NCI-H187 treated with DMSO at 0.1 percent for 48 hours (cell line): ENCODE data around the gene BIN2.

ENCODE experiments used
- DNase-seq: peaks from one replicate; lab custom pipeline; 2025; lab: John Stamatoyannopoulos, UW

The BIN2 gene

DNA sequence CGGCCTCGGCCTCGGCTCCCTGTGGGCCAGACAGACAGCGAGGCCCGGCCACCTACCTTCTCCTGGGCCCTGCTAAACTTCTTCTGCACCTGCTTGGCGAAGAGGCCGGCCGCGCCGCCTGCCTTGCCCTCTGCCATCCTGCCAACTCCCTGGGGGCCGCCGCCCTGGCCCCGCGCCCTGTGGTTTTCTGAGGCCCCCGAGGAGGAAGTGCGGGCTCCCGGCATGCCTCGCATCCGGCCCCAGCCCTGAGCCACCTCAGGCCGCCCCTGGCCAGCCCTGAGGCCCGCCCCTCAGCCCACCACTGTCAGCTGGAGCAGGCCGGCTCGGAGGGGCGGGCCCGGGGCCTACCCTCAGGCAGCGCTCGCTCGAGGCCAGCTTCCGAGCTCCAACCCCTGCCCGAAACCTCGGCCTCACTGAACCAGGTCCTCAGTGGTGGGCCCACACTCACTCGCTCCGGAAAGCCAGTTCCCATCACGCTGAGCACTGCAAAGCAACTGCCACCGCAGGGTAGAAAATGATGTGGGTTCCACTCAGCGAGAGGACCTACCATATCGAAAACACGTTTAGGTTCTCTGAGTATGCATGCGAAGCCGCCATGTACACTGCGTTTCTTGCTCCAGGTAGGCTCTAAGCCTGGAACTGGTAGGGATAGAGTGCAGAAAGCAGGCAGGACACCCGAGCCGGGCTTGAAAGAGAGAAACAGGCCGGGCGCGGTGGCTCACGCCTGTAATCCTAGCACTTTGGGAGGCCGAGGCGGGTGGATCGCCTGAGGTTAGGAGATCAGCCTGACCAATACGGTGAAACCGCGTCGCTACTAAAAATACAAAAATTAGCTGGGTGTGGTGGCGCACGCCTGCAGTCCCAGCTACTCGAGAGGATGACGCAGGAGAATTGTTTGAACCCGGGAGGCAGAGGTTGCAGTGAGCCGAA, at the start of gene BIN2:
Gene BIN2, minus strand, starts transcription at position 209 of the 930 bp plus-strand sequence. Its CDS starts 72 bp downstream, at position 137.
- DNase-seq = no peak

DNA sequence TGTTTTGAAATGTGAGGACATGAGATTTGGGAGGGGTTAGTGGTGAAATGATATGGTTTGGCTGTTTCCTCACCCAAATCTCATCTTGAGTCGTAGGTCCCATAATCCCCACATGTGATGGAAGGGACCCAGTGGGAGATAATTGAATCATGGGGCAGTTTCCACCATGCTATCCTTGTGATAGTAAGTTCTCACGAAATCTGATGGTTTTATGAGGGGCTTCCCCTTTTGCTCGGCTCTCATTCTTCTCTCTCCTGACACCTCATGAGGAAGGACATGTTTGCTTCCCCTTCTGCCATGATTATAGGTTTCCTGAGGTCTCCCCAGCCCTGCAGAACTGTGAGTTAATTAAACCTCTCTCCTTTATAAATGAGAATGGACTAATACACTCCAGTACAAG, 49.2 kb upstream of the BIN2 start:
- no peak for DNase-seq

DNA sequence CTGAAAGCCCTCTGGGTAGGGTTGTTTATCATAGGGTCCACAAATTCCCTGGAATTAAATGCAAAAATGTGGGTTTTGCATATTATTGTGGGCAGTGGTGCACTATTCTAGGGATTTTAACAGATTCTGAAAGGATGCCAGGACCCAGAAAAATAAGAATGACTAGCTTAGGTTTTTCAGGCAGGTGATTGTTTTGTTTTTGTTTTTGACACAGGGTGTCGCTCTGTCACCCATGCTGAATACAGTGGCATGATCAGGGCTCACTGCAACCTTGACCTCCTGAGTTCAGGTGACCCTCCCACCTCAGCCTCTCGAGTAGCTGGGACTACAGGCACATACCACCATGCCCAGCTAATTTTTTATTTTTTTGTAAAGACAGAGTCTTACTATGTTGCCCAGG, 48.0 kb upstream of the BIN2 start:
- DNase-seq = no peak

DNA sequence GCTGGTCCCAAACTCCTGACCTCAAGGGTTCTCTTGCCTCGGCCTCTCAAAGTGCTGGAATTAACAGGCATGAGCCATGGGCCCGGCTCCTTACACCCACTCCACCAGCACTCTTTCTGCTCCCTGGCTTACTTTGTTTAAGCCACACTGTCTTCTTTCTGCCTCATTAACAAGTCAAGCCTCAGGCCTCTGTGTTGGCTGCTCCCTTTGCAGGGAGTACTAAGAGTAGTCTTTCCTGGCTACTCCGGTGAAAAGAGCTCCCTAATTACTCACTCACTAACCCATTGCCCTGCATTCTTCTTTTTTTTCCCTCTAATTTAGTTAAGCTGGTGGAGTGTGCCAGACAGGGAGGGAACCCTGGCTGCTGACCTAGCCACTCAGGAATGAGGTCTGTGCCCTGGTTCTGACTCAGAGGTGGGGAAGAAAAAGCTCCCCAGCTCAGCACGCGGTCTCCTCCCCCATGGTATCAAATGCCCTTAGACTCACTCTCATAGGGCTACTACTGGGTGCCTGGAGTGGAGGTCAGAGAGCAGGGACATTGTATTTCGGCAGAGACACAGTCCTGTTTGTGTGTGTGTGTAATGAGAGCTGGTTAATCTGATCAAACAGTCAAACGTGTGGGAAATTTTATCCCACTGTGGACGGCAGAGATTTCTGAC, 47.5 kb upstream of the BIN2 start:
- peak; percentile 83 for DNase-seq

DNA sequence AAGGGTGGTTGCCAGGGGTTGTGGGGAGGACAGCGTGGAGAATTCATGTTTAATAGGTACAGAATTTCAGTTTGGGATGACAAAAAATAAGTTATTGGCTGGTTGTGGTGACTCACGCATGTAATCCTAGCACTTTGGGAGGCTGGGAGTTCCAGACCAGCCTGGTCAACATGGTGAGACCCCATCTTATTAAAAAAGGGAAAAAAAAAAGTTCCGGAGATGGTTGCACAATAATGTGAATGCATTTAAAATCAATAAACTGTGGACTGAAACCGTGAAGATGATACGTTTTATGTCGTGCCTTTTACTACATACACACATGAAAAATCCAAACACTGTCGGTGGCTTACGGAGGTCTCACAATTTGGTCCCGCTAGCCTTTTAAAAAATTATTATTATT, 46.7 kb upstream of the BIN2 start:
- DNase-seq = no peak

DNA sequence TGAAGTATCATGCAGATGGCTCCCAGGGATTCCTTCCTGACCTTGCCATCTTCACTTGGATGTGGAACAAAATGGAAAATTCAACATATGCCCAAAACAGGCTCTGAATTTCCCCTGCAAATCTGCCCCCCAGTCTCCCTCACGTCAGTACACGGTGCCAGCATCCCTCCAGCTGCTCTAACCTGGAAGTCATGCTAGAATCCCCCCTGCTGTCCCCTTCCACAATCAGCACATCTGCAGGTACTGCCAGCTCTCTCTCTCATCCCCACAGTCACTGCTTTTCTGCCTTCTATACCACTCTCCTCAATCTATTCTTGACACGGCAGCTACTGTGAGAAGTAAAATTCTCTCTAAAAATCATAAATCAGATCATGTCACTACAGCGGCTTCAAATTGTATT, 45.6 kb upstream of the BIN2 start:
- no peak for DNase-seq

DNA sequence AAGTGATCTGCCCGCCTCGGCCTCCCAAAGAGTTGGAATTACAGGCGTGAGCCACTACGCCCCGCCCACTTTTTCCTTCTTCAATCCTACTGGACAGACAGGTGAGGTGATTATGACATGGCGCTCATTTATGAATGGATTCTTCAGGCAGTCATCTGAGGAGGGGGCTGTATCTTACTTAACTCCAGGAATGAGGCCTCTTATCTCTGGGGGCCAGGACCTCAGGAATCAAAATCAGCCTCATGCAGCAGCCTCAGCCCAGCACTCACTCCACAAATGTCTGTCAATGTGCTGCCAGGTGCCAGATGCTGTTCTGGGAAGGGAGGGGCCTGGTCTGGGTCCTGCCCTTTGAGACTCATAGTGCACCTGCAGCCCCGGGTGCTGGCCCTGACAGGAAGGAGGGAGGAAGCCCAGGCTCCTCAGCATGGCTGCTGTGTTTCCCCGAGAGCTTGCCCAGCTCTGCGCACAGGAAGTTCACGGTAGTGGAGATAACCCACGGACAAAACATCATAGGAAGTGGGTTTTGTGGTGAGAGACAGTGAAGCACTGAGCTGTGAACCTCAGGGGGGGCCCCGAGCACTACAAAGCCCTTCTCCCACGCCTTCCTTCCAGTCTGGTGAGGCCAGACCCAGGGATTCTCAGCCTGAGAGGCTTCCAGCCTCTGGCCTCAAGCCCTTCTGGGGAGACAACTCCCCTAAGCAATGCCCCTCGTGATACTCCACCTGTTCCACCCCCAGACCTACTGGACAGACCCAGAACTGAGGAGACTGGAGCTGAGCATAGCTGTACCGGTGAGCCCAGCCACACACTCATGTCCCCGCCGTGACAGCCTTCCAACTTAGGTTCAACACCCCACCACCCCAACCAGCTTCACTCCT, 44.9 kb upstream of the BIN2 start:
- DNase-seq = no peak

DNA sequence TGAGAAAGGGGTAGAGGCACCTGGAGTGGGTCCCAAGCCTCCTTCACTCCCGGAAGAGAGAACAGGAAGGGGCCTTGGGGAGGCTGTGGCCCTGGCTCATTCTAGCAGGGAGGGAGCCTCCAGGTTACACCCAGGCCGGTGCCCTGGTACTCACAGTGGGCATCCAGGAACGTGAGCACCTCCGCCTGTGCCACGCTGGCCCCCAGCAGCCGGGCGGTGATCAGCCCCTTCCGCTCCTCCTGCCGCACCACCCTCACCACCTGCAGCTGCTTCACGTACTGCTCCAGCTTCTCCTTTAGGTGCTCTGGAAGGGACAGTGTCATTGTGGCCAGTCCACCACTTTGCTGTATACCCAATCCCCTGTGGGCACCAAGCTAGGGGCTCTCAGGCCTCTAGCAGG, 41.3 kb upstream of the BIN2 start:
- DNase-seq = no peak

DNA sequence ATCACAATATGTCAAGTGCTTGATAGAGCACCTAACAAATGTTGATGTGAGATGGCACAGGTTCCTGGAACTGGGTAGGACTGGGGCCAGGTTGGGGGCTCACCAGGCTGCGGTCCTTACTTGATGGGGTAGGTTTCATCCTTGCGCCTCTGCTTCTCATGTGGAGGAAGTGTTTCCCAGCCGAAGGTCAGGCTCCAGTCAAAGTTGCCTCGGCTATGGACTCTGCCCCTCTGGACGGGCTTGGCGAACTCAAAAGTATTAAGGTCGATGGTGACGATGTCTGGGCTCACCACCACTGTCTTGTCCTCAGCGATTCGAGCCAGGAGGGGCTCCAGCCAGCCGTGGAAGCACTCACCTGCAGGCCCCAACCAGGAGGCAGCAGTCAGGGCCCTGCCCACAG, 40.0 kb upstream of the BIN2 start:
- no peak for DNase-seq

DNA sequence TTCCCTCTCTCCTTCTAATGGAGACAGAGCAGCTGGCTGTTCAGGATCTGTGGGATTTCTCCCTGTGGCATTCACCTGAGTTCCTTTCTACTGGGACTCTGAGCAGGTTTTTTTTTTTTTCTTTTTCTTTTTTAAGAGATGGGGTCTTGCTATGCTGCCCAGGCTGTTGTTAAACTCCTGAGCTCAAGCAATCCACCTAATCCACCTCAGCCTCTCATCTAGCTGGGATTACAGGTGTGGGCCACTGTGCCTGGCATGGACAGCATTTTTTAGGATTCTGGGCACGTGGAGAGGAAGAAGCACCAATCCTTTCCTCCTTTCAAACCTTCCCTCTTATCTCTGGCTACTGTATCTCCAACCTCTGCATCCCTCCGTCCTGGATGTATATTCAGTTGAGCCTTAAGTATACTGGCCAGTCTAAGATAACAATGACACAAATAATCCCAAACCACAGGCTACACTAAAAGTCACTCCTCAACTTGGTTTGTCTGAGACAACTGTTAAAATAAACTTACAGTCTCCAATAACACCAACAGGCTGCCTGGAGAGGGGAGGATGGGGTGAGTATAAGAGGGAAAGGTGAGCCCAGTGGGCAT, 38.9 kb upstream of the BIN2 start:
- DNase-seq = no peak

DNA sequence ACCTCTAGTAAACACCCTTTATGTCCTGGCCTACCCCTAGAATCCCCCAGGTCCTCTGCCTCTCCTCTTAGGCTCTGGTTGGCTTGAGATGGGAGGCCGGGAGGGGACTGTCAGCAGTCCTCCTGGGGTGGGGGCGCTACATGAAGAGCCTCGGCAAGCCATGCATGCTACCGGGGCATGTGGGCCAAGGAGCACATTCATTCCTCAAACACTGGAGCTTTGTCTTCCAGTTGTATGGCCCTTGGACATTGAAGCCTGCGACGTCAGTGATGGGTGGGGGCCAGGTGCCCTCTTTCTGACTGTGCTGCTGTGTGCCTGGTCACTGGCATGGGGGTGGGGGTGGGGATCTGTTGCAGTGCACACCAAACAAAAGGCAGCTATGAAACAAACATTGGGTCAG, 38.3 kb upstream of the BIN2 start:
- no peak for DNase-seq

DNA sequence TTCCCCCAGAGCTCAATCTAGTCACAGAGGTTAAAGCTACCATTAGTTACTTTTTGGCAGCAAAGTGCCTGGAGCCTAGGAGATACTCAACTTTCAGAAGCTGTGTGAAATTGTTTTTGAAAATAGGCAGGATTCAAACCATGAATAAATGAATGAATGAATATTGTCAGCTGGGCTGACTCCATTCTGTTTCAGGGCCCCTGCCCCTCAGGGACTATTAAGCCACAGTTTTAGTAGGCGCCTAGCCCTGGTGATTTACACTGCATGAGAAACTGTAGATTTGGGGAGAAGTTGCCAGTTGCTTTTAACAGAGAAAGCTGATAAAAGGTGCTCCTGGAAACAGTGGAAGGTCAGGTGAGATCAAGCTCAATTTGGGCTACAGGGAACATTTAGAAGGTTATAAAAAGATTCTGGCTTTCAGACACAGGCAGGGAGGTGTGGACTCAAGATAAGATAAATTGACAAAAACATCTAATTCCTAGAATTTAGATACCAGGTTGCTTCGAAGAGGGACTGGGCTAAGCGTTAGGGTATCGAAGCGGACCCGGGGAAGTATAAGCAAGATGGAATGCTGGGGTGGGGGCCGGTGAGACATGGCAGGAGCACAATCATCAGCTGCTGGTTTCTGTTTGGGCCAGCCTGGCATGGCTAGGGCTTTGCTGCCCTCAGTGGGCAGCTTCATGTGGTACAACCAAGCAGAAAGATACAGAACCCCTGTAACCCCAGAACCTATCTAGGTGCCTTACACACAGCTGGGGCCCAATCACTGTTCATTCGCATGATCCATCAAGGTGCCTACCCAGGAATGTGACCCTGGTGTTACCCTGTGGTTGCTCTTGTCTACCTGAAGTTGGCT, 37.4 kb upstream of the BIN2 start:
- no peak for DNase-seq

DNA sequence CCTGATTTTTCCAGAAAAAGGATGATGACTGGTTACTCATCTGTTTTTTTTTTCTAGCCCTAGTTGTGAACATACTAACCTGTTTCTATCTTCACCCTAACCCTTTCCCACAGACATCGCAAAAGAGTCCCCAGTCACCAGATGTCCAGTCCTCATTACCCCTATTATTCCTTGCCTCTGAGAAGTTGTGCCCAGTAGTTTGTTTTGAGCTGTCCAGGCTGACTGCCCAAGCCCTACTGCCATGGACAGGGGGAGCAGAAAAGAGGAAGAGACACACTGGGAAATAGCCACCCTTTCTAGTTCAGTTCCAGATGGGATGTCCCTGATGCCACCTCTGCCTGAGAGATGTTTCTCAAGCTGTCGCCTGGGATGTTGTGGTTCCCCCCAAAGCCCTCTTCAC, 36.3 kb upstream of the BIN2 start:
- DNase-seq = no peak

DNA sequence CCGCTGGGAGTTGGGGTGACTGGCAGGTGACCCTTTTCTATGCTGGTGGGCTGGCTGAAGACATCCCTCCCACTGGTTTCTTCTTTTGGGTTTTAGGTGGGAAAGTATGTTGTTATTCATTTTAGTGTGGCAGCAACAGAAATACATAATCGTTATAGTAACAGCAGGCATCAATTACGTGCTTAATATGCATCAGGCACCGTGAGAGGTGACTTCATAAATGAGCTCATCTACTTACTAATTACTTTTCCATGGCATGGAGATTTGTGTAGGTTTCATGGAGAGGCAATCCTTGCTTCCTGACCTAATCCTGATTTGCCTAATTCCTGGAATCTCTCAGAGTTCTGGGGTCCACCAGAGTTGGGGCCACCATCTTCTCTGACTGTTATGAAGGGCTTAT, 35.9 kb upstream of the BIN2 start:
- DNase-seq = no peak

DNA sequence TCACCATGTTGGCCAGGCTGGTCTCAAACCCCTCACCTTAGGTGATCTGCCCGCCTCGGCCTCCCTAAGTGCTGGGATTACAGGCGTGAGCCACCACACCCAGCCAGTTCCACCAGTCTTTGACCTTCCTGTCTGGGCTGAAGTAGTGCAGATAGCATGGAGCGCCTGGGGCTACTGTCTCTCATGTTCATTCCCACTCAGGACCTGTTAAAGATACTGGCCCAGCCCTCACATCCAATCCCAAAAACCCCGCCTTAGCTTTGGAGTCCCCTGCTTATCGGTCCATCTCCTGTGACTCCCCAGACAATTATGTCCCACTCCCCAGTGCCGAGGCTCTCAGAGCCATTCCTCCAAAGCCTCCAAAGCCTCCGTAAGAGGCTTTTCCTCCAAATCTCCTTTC, 34.5 kb upstream of the BIN2 start:
- no peak for DNase-seq

DNA sequence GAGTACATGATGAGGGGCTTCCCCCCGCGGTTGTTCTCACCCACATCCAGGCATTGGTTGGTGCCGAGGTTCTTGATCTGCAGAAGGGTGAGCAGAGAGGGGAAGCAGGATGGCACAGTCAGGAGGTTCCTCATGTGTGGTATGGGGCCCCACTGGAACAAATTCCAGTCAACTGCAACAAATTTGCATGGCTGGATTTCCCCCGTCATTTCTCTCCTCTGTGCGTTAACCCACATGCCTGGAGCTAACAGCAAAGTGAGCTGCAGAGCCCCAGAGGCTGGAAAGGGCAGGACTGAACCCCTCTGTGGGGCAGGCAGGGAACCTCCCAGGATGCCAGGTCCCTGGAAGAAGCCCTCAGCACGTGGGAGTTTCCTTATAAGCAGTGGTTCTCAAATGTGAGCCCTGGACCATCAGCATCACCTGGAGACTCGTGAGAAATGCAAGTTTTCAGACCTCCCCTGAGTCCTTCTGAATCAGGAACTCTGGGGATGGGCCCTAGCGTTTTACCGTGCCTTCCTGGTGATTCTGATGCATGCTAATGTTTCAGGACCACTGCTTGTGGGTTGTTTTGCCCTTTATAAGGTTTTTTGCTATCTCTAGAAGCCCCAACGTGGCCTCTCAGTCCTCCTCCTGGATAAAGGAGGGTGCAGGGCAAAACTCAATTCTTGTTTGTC, 33.5 kb upstream of the BIN2 start:
- no peak for DNase-seq

DNA sequence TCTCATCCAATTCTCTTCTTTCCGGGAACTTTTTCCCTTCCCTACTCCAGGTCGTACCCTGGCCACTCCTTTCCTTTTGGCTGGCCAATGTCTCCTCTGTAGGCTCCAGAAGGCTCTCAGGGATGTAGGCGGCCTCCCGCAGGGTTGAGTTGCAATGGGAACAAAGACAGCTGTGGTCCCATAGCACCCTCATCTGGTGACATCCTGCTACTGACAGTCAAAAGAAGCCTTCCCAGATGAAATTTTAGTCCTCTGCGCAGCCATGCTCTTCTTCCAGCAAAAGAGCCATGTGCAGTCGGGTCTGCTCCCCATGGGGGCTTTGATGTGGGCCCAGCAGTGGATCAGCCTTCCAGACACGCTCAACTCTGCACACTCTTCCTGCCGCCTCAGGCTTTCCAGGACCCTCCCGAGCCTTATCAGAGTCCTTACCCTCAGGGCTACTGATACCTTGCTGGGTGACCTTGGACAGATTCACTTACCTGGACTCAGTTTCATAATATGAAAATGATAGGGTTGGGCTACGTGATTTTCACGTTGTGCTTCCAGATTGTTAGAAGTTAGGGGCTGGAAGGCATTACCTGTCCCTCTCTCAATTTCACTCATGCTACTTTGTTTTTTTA, 28.0 kb upstream of the BIN2 start:
- DNase-seq = peak; percentile 12

DNA sequence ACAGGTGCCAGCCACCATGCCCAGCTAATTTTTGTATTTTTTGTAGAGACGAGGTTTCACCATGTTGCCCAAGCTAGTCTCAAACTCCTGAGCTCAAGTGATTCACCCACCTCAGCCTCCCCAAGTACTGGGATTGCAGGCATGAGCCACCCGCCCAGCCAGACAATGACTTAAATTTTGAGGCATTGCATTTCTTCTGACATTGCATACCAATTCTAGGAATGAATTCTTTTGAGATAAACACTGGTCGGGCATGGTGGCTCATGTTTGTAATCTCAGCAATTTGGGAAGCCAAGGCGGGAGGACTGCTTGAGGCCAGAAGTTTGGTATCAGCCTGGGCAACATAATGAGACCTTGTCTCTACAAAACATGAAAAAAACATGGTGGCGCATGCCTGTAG, 25.1 kb upstream of the BIN2 start:
- no peak for DNase-seq

DNA sequence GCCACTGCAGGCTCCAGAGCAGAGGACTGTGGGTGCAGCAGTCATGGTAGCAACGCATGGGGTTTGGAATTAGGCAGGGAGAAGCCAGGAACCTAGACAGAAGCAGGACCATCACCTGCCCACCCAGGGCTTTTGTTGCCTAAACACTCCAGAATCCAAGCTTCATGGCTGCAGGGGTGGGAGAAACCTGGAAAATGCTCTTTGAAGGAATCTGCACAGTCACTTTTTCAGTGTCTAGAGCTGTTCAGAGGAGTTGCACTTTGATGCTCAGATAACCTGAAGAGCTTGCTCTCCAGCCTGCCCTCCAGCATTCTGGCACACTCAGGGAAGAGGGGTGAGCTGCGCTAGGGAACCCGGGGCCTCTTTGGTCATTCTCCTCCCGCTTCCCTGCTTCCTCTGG, 24.1 kb upstream of the BIN2 start:
- DNase-seq = no peak

DNA sequence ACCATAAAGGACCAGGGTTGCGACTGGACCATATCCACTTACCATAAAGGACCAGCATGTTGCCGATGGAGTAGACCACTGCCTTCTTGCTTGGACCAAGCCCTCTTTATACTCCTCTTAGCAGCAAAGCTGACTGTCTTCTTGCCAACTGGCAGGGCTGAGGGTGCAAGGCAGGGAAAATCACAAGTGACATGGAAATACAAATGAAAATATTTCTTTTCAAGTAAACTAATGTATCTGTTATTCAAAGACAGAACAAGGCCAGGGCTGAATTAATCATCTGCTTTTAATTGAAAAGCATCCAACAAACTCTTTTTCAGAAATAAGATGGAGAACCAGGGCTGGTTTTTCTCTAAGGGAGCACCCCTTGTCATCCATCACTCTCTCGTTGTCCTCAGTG, 22.6 kb upstream of the BIN2 start, which contains the start of gene CELA1:
Gene CELA1, minus strand, starts transcription at position 99 of the 400 bp plus-strand sequence. Its CDS starts 41 bp downstream, at position 58.
- no peak for DNase-seq
